HG02852 (cell line): ENCODE results near the gene SATB2.

Experiments used
- ATAC-seq: cut with Tn5 transposase; IDR thresholded peaks from one replicate; pipeline ENCODE4 v1.9.1; 2021; ENCODE audit warnings: mild to moderate bottlenecking, moderate library complexity; ENCODE audit not compliant: unreplicated experiment

Gene SATB2

GRCh38 chr2:199336546-199336945 is 121.2 kb downstream of the SATB2 start:
- ATAC-seq = no peak

- no peak for ATAC-seq
Measured at GRCh38 chr2:199335502-199335901, 122.2 kb downstream of the SATB2 start.

DNA sequence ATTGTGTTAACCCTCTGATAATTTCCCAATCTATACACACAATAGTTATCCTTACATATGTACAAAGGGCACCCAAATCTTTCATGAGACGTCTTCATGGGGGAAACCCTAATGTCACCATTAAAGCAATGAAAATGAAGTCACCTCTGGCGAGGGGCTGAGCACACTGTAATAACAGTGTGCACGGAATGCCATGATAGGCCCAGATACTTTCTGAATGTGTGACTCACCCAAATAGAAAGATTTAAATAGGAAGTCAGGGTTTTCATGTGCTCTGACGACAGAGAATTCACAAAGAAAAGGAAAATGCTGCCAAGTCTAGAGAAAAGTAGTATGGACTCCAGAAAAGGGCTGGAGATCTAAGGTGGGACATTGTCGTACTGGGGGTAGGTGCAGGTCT is 128.3 kb downstream of the SATB2 start:
- ATAC-seq = no peak

- no peak for ATAC-seq
Measured at GRCh38 chr2:199329031-199329430, 128.7 kb downstream of the SATB2 start.

DNA sequence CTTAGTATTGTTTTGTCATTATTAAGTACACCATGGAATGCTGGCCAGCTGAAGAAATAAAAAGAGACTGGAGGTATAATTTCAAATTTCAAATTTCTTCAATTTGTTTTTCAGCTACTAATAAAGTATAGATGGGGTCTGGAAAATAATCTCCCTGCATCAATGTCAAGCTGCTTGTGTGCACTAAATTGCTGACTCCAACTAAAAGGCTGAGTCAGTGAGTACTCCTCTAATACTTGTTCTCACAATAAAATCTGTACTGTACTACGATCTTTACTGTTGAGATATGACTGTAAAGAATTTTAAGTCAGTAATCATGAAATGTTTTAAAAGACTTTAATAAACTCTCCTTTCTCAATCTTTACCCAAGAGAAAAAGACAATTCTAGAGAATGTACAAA is 131.9 kb downstream of the SATB2 start:
- ATAC-seq = no peak

- ATAC-seq = no peak
Measured at GRCh38 chr2:199322151-199322550, 135.6 kb downstream of the SATB2 start.

DNA sequence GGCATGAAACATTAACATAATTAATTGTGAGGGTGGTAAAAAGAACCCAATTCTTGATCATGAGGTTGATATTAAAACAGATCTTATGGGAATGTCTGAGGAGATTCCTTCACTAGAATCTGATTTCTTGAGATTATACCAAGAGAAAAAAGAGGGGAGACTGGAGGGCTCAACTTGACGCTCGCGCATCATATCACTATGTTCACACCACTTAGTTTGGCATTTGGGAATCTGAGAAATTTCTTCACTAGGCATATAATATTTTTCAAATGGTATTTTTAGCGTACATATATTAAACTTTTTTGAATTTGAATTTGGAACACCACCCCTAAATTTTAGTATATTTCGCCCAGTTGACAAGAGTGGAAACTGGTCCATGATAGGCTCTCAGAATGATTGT is 140.1 kb downstream of the SATB2 start:
- ATAC-seq = no peak

GRCh38 chr2:199316851-199317250 is 140.9 kb downstream of the SATB2 start:
- ATAC-seq = no peak

- no peak for ATAC-seq
Measured at GRCh38 chr2:199315299-199316179, 142.2 kb downstream of the SATB2 start.

- ATAC-seq = no peak
Measured at GRCh38 chr2:199312931-199313330, 144.8 kb downstream of the SATB2 start.

DNA sequence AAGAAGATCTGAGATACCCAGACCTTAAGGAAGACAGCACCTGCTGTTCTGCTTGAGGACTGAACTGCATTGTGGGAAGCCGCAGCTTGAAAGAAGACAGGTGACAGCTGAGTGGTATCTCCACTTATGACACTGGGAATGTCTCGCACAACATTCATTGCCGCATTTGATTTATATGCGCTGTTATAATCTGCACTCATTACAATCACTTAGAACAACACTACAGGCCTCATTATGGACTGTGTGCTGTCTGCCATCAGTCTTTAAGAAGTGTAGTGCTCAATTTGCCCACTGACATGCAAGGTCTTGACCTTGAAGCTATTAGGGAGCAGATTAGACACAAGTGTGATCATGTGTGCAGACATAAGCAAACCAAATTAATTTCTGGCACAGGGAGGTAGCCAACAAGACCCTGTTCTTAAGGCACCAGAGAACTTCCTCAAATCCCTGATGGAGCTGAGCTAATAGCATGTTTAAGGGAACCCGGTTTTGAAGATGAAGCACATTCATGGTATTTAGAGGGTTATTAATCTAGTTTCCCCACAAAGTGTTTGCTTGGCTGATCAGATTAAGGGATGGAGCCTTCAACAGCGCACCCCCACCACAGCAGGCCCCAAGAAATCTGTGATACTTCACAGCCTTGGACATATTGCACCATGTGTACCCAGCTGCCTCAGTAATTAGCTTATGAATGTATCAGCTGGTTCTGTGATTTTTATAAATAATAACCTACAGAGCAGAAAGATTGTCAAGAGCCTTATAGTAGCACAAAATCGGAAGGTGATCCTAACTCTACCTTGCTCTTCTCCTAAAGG is 146.8 kb downstream of the SATB2 start:
- no peak for ATAC-seq

- no peak for ATAC-seq
Measured at GRCh38 chr2:199309973-199310372, 147.8 kb downstream of the SATB2 start.

DNA sequence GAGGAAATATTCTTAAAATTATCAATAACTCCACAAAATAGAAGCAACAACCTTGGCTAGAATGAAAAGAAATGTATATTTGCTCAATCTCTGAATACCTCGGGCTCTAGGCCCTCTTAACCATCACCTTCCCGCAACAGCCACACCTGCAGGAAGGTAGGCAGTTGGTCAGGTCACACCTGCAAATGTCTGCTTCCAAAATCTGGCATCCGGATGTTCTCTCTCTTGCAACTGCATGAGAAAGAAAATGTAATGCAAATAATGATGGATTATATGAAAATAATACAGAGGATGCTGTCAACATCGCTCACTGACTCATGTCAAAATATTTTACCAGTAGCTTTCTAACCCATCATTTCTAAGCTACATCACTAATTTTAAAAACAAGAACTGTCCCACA is 148.3 kb downstream of the SATB2 start:
- no peak for ATAC-seq

- ATAC-seq = no peak
Measured at GRCh38 chr2:199308567-199308966, 149.2 kb downstream of the SATB2 start.

- ATAC-seq = no peak
Measured at GRCh38 chr2:199307461-199307860, 150.3 kb downstream of the SATB2 start.

- ATAC-seq = no peak
Measured at GRCh38 chr2:199306116-199306515, 151.6 kb downstream of the SATB2 start.

- ATAC-seq = no peak
Measured at GRCh38 chr2:199303728-199304177, 154.0 kb downstream of the SATB2 start.

DNA sequence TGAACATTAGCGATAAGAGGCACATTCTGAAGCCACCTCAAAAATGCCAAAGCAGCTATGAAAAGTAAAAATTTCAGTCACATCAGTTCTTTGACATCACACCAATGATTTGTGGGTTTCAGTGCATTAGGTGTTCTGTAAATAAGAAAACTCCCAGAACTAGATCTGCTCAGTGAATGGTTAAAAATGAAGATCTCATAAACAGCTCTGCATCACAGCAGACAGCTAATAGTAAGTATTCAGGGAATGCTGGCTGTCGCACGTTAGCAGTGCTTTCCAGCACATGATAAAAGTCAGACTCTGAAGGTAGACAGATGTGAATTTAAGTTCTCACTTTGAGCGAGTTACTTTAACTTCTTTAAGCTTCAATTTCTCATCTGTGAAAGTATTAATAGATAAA is 154.9 kb downstream of the SATB2 start:
- no peak for ATAC-seq

DNA sequence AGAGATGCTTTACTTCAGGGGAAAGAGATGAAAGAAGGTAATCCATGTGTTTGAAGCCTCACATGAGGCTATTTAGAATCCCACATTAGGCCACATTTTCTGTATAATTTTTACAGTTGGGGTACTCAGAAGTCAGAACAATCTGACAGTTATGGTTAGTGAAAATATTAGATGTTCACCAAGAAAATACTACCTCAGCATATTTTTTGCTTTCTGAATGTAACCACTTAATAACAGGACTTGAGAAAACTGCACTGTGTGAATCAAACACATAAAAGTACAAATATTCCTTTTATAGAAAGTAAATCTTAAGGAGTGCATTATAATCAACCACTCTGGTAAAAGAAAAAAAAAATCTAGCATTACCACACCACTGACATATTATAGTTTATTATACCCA is 169.3 kb downstream of the SATB2 start:
- no peak for ATAC-seq

- ATAC-seq = no peak
Measured at GRCh38 chr2:199282309-199282708, 175.4 kb downstream of the SATB2 start.

DNA sequence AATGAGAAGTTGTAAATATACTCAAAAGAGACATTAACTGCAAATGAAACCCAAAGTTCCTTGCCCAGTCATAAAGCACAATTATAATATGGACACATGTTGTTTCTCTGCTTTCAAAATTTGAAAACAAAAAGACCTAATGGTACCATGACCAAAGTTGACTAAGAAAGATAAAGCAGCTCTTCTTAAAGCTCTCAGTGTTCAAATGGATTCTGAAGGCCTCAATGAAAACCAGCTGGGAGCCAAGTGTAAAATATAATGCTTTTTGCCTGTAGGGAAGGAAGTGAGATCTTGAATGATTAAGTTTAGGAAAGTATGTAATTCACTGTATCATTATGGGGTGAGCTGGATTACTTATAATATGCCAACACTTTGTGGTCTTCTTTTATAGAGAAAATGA is 178.6 kb downstream of the SATB2 start:
- ATAC-seq = no peak

DNA sequence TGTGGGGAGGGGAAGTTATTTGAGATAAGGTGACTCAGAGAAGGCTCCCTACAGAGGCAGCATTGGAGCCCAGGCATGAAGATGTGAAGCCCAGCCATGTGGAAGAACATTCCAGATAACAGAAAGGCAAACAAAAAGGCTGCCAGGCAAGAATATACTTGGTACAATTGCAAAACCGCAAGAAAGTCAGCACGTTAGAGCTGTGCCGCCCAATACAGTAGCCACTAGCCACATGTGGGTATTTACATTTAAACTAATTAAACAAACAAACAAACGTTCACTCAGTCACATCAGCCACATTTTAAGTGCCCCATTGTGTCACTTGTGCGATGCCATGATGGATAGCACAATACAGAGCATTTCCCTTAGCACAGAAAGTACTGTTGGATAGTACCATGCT is 179.6 kb downstream of the SATB2 start:
- ATAC-seq = no peak
